ENCODE measurements around the gene ATF4.

DNA sequence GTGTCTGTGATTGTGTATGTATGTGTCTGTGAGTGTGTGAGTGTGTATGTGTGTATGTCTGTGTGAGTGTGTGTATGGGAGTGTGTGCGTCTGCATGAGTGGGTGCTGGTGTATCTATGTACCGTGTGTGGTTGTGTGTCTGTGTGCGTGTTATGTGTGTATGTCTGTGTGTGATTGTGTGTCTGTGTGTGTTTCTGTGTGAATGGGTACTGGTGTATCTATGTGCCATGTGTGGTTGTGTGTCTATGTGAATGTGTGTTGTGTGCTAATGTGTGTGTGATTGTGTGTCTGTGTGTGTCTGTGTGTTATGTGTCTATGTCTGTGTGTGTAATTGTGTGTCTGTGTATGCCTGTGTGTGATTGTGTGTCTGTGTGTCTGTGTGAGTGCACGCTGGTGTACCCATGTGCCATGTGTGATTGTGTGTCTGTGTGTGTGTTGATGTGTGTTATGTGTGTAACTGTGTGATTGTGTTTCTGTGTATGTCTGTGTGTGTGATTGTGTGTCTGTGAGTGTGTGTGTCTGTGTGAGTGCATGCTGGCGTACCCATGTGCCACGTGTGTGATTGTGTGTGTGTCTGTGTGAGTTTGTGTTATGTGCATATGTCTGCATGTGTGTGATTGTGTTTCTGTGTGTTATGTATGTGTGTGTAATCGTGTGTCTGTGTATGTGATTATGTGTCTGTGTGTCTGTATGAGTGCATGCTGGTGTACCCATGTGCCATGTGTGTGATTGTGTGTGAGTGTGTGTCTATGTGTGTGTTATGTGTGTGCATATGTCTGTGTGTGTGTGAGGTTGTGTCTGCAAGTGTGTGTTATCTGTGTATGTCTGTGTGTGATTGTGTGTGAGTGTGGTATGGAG is 43.4 kb downstream of the ATF4 start:
- TF ChIP-seq FOSL1 (IDR thresholded peaks at IDR 0.05; ENCODE audit: low read depth), result no peak
- TF ChIP-seq, protein P1, sequence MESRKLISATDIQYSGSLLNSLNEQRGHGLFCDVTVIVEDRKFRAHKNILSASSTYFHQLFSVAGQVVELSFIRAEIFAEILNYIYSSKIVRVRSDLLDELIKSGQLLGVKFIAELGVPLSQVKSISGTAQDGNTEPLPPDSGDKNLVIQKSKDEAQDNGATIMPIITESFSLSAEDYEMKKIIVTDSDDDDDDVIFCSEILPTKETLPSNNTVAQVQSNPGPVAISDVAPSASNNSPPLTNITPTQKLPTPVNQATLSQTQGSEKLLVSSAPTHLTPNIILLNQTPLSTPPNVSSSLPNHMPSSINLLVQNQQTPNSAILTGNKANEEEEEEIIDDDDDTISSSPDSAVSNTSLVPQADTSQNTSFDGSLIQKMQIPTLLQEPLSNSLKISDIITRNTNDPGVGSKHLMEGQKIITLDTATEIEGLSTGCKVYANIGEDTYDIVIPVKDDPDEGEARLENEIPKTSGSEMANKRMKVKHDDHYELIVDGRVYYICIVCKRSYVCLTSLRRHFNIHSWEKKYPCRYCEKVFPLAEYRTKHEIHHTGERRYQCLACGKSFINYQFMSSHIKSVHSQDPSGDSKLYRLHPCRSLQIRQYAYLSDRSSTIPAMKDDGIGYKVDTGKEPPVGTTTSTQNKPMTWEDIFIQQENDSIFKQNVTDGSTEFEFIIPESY (IDR thresholded peaks at IDR 0.05; ENCODE audit: extremely low read depth, insufficient replicate concordance, low read length), result no peak
- TF ChIP-seq, protein P2, sequence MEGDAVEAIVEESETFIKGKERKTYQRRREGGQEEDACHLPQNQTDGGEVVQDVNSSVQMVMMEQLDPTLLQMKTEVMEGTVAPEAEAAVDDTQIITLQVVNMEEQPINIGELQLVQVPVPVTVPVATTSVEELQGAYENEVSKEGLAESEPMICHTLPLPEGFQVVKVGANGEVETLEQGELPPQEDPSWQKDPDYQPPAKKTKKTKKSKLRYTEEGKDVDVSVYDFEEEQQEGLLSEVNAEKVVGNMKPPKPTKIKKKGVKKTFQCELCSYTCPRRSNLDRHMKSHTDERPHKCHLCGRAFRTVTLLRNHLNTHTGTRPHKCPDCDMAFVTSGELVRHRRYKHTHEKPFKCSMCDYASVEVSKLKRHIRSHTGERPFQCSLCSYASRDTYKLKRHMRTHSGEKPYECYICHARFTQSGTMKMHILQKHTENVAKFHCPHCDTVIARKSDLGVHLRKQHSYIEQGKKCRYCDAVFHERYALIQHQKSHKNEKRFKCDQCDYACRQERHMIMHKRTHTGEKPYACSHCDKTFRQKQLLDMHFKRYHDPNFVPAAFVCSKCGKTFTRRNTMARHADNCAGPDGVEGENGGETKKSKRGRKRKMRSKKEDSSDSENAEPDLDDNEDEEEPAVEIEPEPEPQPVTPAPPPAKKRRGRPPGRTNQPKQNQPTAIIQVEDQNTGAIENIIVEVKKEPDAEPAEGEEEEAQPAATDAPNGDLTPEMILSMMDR (IDR thresholded peaks at IDR 0.05 in 2 of 3, conservative IDR thresholded peaks at IDR 0.05 in 1 of 3; ENCODE audit: borderline replicate concordance in 1 of 3, insufficient read depth in 1 of 3, low read depth in 2 of 3, low read length in 2 of 3), result no peak
- TF ChIP-seq, protein P3, sequence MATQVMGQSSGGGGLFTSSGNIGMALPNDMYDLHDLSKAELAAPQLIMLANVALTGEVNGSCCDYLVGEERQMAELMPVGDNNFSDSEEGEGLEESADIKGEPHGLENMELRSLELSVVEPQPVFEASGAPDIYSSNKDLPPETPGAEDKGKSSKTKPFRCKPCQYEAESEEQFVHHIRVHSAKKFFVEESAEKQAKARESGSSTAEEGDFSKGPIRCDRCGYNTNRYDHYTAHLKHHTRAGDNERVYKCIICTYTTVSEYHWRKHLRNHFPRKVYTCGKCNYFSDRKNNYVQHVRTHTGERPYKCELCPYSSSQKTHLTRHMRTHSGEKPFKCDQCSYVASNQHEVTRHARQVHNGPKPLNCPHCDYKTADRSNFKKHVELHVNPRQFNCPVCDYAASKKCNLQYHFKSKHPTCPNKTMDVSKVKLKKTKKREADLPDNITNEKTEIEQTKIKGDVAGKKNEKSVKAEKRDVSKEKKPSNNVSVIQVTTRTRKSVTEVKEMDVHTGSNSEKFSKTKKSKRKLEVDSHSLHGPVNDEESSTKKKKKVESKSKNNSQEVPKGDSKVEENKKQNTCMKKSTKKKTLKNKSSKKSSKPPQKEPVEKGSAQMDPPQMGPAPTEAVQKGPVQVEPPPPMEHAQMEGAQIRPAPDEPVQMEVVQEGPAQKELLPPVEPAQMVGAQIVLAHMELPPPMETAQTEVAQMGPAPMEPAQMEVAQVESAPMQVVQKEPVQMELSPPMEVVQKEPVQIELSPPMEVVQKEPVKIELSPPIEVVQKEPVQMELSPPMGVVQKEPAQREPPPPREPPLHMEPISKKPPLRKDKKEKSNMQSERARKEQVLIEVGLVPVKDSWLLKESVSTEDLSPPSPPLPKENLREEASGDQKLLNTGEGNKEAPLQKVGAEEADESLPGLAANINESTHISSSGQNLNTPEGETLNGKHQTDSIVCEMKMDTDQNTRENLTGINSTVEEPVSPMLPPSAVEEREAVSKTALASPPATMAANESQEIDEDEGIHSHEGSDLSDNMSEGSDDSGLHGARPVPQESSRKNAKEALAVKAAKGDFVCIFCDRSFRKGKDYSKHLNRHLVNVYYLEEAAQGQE (IDR thresholded peaks at IDR 0.05; ENCODE audit: low read depth), result no peak
